Uterus (tissue), 2 donors: Measurements from ENCODE around the gene ACE.

Experiments
- POLR2A ChIP-seq, 2 donors: fragments of 450-650 bp; IDR thresholded peaks; one replicate each; pipeline ENCODE4 v1.6.1; 2016; ENCODE audit warnings: antibody characterized with exemption in 2 of 2, mild to moderate bottlenecking in 1 of 2, moderate library complexity in 1 of 2
- TF ChIP-seq, protein P1 (sequence below), 4 experiments: fragments of 200-600 bp in 2 of 4; fragments of 450-650 bp in 2 of 4; sonication (generic) in 2 of 4; IDR thresholded peaks; one replicate each; pipeline ENCODE4 v1.5.1; 2016 to 2019; ENCODE audit warnings: antibody characterized with exemption in 4 of 4, mild to moderate bottlenecking in 2 of 4, moderate library complexity in 1 of 4

DNA sequence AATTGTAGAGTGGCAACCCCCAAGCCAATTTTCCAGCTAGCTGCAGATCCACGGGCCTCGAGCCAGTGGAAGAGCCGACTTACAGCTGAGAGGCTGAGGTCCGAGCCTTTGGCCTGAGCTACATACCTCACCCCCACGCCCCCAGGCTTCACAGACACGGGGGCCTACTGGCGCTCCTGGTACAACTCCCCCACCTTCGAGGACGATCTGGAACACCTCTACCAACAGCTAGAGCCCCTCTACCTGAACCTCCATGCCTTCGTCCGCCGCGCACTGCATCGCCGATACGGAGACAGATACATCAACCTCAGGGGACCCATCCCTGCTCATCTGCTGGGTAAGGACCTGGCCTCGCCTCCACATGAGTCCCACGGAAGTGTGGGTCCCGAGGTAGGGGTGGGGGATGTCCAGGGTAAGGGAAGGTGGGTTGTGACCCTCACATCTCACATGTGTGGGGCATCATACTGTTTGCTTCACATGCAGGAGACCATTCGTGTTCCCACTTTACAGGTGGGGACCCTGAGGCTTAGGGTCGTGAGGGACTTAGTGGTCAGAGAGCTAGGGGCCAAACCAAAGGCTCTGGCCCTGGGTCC, 3.4 kb downstream of the ACE start:
- TF ChIP-seq, protein P1, sequence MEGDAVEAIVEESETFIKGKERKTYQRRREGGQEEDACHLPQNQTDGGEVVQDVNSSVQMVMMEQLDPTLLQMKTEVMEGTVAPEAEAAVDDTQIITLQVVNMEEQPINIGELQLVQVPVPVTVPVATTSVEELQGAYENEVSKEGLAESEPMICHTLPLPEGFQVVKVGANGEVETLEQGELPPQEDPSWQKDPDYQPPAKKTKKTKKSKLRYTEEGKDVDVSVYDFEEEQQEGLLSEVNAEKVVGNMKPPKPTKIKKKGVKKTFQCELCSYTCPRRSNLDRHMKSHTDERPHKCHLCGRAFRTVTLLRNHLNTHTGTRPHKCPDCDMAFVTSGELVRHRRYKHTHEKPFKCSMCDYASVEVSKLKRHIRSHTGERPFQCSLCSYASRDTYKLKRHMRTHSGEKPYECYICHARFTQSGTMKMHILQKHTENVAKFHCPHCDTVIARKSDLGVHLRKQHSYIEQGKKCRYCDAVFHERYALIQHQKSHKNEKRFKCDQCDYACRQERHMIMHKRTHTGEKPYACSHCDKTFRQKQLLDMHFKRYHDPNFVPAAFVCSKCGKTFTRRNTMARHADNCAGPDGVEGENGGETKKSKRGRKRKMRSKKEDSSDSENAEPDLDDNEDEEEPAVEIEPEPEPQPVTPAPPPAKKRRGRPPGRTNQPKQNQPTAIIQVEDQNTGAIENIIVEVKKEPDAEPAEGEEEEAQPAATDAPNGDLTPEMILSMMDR (IDR thresholded peaks at IDR 0.05): no peak
- TF ChIP-seq POLR2A (IDR thresholded peaks at IDR 0.05): no peak
